A673 (cell line): Measurements from ENCODE around the gene CCDC102A. TPM values are rescaled to one million over a fixed set of nuclear protein-coding genes. Genes with fewer than 3 reads are reported as not detected.

Experiments
- BruUV-seq: library from RNA; stranded (reverse); fragments of 400-500 nt; replicated peaks from 2 replicates; lab custom pipeline; 2021; lab: Mats Ljungman, UMichigan
- CTCF ChIA-PET: fragments of 300-600 bp; sonication (Branson Sonifier 250); formaldehyde crosslinking; loops from one replicate; lab custom pipeline; 2022; ENCODE audit warnings: antibody characterized with exemption; lab: Charles Lee
- POLR2A ChIA-PET: fragments of 300-600 bp; sonication (Branson Sonifier 250); formaldehyde crosslinking; loops from one replicate; lab custom pipeline; 2022; ENCODE audit warnings: antibody characterized with exemption; ENCODE audit not compliant: low non-redundant PET; lab: Charles Lee
- DNase-seq: peaks from one replicate; pipeline ENCODE4 v3.0.0-alpha.2; 2015; ENCODE audit warnings: low spot score
- H3K27ac ChIP-seq: fragments of 200-600 bp; sonication (generic); 2 replicates; pipeline ENCODE4 v1.5.1; 2016; ENCODE audit warnings: mixed run types, low read depth, mild to moderate bottlenecking, mixed read lengths, antibody characterized with exemption, low read length; ENCODE audit not compliant: poor library complexity, severe bottlenecking
- H3K27me3 ChIP-seq: fragments of 200-600 bp; sonication (generic); replicated peaks from 2 replicates; pipeline ENCODE4 v1.6.1; 2017; ENCODE audit warnings: mixed run types, low read depth, mild to moderate bottlenecking, mixed read lengths, antibody characterized with exemption, low read length; ENCODE audit not compliant: insufficient read depth, poor library complexity
- H3K36me3 ChIP-seq: fragments of 200-600 bp; sonication (generic); 2 replicates; pipeline ENCODE4 v1.6.1; 2016; ENCODE audit warnings: mixed run types, mild to moderate bottlenecking, mixed read lengths, antibody characterized with exemption, low read length; ENCODE audit not compliant: insufficient read depth, poor library complexity, severe bottlenecking
- H3K4me1 ChIP-seq: fragments of 200-600 bp; sonication (generic); 2 replicates; pipeline ENCODE4 v1.6.1; 2017; ENCODE audit warnings: mixed run types, mild to moderate bottlenecking, mixed read lengths, antibody characterized with exemption, low read length; ENCODE audit not compliant: insufficient read depth, poor library complexity, severe bottlenecking
- H3K4me3 ChIP-seq: fragments of 200-600 bp; sonication (generic); 2 replicates; pipeline ENCODE4 v1.5.1; 2016; ENCODE audit warnings: low read depth, mixed run types, mild to moderate bottlenecking, mixed read lengths, low read length; ENCODE audit not compliant: poor library complexity, severe bottlenecking
- H3K9me3 ChIP-seq: fragments of 200-600 bp; sonication (generic); 2 replicates; pipeline ENCODE4 v1.6.1; 2016; ENCODE audit warnings: mixed run types, low read depth, mild to moderate bottlenecking, mixed read lengths, antibody characterized with exemption, low read length; ENCODE audit not compliant: poor library complexity, severe bottlenecking
- EZH2 ChIP-seq: fragments of 200-600 bp; sonication (generic); IDR thresholded peaks from 2 replicates; pipeline ENCODE4 v1.6.1; 2017; ENCODE audit warnings: borderline replicate concordance, low read depth, mild to moderate bottlenecking, mixed read lengths, antibody characterized with exemption, low read length; ENCODE audit not compliant: poor library complexity, severe bottlenecking
- intact Hi-C: fragments of 100-400 bp; cut with micrococcal nuclease; formaldehyde crosslinking; loops from one replicate; pipeline ENCODE4 v1.10.0; 2022; ENCODE audit not compliant: unreplicated experiment
- total RNA-seq: library from RNA; stranded (reverse); gene quantifications from 2 replicates; pipeline ENCODE4 v1.2.3, GENCODE V29; 2021
- TF ChIP-seq, protein P1 (sequence below): fragments of 300-800, 200-600 bp; sonication (generic); conservative IDR thresholded peaks from 2 replicates; pipeline ENCODE4 v1.5.1; 2017; ENCODE audit warnings: low read depth, mild to moderate bottlenecking, antibody characterized with exemption, low read length, moderate library complexity, mixed read lengths

The CCDC102A gene
- total RNA-seq, 1 experiment from 2014 or later: 10.3 TPM

DNA sequence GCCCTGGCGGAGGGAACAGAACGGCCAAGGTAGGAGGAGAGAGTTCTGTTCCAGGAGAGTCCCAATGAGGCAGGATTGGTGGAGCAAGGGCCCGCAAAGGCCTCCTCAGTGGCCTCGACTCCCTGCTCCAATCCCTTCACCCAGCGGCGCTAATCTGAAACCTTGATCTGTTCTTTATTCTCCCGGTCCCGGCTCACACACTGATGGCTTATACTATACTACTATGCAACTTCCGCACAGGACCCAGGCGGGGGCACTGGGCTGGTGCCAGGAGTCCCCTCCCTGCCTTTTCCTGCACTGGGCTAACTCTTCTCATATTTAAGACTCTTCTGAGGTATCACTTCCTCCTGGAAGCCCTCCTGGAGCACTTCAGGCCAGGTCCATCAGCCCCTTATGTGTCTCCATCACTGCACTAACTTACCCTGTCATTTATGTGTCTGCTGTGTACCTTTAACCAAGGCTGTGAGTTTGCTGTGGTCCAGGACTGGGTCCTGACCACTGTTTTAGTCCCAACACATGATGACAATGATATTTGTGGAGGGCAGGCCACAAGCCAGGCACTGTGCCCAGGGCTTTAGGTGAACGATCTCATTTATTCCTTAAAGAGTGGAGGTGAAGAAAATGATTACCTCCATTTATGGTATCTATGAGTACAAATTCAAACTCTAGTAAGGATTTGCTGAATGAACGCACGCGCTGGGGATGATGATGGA is 6.8 kb downstream of the CCDC102A start:
- H3K27ac ChIP-seq: no peak overlapping the region
- CTCF ChIA-PET: no interaction called here
- no TSS peak for BruUV-seq

DNA sequence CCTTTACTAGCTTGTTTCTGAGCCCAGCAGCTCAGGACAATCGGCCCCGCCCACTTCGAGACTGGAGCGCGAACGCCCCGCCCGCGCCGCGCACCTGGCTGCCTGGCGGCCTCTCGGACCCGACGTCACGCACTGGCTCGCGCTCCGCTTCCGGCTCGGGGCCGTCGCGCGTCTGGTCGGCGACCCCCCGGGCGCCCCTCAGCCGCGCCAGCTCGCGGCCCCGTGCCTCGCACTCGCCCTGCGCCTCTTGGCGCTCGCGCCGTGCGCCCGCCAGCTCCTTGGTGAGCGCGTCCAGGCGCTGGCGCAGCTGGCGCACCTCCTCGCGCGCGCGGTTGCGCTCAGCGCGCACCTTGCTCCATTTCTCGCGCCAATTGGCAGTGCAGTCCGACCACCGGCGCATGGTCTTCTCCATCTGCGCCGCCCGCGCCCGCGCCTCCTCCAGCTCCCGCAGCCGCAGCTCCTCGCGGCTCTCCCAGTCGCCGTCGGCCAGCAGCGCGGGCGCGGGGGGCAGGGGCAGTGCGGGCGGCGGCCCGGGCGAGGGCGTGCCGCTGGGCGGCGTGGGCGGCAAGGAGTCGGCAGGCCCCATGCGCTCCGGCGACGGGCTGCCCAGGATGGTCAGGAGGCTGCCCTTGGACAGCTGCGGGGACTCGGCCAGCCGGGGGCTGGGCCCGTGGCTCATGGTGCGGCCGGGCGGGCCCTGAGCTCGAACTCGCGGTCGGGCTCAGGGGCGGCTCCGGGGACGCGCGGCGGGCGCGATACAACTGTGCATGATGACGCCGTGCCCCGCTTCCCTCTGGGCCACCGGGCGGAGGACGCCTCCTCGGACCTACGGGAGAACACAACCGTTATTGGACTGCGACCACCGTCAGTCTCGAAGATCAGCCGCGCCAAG is 7.6 kb downstream of the CCDC102A start:
- ChIA-PET POLR2A (no interaction called here), CTCF (no interaction called here)
- intact Hi-C loops: no loop called here
- no TSS peak for BruUV-seq
- H3K36me3 ChIP-seq: no peaks in the 10 kb centered on the region
- H3K27ac ChIP-seq: no peak overlapping the region
- DNase-seq: no peak
- H3K4me1 ChIP-seq: peaks cover 14% of the 10 kb centered on the region
- no peak for TF ChIP-seq EZH2
- TF ChIP-seq, protein P1, sequence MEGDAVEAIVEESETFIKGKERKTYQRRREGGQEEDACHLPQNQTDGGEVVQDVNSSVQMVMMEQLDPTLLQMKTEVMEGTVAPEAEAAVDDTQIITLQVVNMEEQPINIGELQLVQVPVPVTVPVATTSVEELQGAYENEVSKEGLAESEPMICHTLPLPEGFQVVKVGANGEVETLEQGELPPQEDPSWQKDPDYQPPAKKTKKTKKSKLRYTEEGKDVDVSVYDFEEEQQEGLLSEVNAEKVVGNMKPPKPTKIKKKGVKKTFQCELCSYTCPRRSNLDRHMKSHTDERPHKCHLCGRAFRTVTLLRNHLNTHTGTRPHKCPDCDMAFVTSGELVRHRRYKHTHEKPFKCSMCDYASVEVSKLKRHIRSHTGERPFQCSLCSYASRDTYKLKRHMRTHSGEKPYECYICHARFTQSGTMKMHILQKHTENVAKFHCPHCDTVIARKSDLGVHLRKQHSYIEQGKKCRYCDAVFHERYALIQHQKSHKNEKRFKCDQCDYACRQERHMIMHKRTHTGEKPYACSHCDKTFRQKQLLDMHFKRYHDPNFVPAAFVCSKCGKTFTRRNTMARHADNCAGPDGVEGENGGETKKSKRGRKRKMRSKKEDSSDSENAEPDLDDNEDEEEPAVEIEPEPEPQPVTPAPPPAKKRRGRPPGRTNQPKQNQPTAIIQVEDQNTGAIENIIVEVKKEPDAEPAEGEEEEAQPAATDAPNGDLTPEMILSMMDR: no peak
- no peak overlapping the region for H3K4me3 ChIP-seq
- H3K27me3 ChIP-seq: no peaks in the 10 kb centered on the region
- no peaks in the 10 kb centered on the region for H3K9me3 ChIP-seq

More for the DNA sequence above, 6.8 kb downstream of the CCDC102A start:
- DNase-seq: no peak
- POLR2A ChIA-PET: no interaction called here
- Histone ChIP-seq H3K27me3 (no peaks in the 10 kb centered on the region), H3K9me3 (no peaks in the 10 kb centered on the region), H3K4me3 (no peak overlapping the region), H3K4me1 (peaks cover 19% of the 10 kb centered on the region), H3K36me3 (no peaks in the 10 kb centered on the region)
- TF ChIP-seq, protein P1: no peak
- no peak for TF ChIP-seq EZH2
- intact Hi-C loops: no loop called here

DNA sequence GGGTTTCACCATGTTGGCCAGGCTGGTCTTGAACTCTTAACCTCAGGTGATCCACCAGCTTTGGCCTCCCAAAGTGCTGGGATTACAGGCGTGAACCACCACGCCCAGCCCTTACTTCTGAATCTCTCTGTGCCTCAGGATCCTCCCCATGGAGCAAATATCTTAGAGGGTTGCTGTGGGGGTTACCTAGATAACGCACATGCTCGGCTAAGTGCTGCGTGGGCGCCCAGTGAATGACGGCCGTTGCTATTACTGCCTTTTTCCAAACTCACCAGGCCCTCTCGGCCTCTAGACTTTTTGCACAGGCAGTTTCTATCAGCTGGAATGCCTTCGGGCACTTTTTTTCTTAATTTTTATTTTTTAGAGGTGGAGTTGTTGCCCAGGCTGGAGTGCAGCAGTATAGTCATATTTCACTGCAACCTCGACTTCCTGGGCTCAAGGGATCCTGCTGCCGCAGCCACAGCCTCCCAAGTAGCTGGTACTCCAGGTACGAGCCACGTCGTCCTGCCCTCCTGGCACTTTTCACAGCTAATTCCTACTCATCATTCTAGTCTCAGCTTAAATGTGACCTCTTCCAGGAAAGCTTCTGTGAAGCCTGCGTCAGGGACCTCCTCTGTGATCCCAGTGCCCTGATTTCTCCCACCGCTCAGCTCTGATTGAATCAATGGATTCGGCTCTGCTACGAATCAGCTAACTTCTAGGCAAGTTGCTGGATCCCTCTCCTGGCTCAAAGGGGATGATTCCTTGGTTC is 8.6 kb downstream of the CCDC102A start:
- BruUV-seq: no TSS peak

More for the DNA sequence above, 8.6 kb downstream of the CCDC102A start:
- peaks cover 4% of the 10 kb centered on the region for H3K4me1 ChIP-seq
- DNase-seq: no peak
- no peak overlapping the region for H3K4me3 ChIP-seq
- TF ChIP-seq, protein P1: no peak
- no peak for TF ChIP-seq EZH2
- H3K27me3 ChIP-seq: no peaks in the 10 kb centered on the region
- no peaks in the 10 kb centered on the region for H3K9me3 ChIP-seq
- intact Hi-C loops: no loop called here
- ChIA-PET POLR2A (no interaction called here), CTCF (no interaction called here)
- no peak overlapping the region for H3K27ac ChIP-seq
- H3K36me3 ChIP-seq: no peaks in the 10 kb centered on the region
